Liver (tissue), 9 donors: Measurements from ENCODE around the gene PSMD7. TPM values are rescaled to one million over a fixed set of nuclear protein-coding genes. Genes with fewer than 3 reads are reported as not detected.

Experiments used
- DNase-seq: peaks from one replicate; pipeline ENCODE4 v3.0.0-alpha.2; 2017; ENCODE audit warnings: low spot score
- H3K27ac ChIP-seq, 2 donors: one replicate each; pipeline ENCODE4 v1.7.0; 2013; ENCODE audit warnings: inconsistent platforms in 2 of 2, low read length in 2 of 2, control low read depth in 1 of 2, low read depth in 1 of 2, mild to moderate bottlenecking in 1 of 2
- H3K27me3 ChIP-seq, 4 donors: one replicate each; pipeline versions ENCODE4 v1.6.1 to v1.7.0; 2013; ENCODE audit warnings: low read length in 3 of 4, inconsistent platforms in 1 of 4, mild to moderate bottlenecking in 1 of 4, moderate library complexity in 1 of 4; ENCODE audit not compliant: control insufficient read depth in 4 of 4, insufficient read depth in 4 of 4
- H3K36me3 ChIP-seq, 4 donors: one replicate each; pipeline versions ENCODE4 v1.6.1 to v1.7.0; 2013; ENCODE audit warnings: low read length in 3 of 4, mild to moderate bottlenecking in 3 of 4, low read depth in 1 of 4, moderate library complexity in 1 of 4; ENCODE audit not compliant: control insufficient read depth in 4 of 4, insufficient read depth in 3 of 4
- H3K4me1 ChIP-seq, 4 donors: one replicate each; pipeline versions ENCODE4 v1.6.1 to v1.7.0; 2013; ENCODE audit warnings: low read length in 3 of 4, mild to moderate bottlenecking in 3 of 4, moderate library complexity in 1 of 4; ENCODE audit not compliant: control insufficient read depth in 4 of 4, insufficient read depth in 4 of 4
- H3K4me3 ChIP-seq, 3 donors: one replicate each; pipeline versions ENCODE4 v1.6.1 to v1.7.0; 2013; ENCODE audit warnings: low read length in 3 of 3, control low read depth in 1 of 3, low read depth in 1 of 3, mild to moderate bottlenecking in 1 of 3
- H3K9ac ChIP-seq, 2 donors: one replicate each; pipeline ENCODE4 v1.7.0; 2013; ENCODE audit warnings: low read length in 2 of 2, mild to moderate bottlenecking in 2 of 2, moderate library complexity in 2 of 2, control low read depth in 1 of 2, low read depth in 1 of 2
- H3K9me3 ChIP-seq, 4 donors: one replicate each; pipeline versions ENCODE4 v1.6.1 to v1.7.0; 2013; ENCODE audit warnings: low read length in 3 of 4; ENCODE audit not compliant: control insufficient read depth in 4 of 4
- ATF3 ChIP-seq: IDR thresholded peaks from 2 replicates; pipeline ENCODE4 v1.6.1; 2016; ENCODE audit warnings: antibody characterized with exemption
- EGR1 ChIP-seq, 2 donors: IDR thresholded peaks; 2 replicates each; pipeline ENCODE4 v1.6.1; 2016 to 2018; ENCODE audit warnings: antibody characterized with exemption in 2 of 2, low read depth in 2 of 2
- FOXA2 ChIP-seq: IDR thresholded peaks from 2 replicates; pipeline ENCODE4 v1.6.1; 2016; ENCODE audit warnings: antibody characterized with exemption
- GABPA ChIP-seq, 2 donors: IDR thresholded peaks in 1 of 2; conservative IDR thresholded peaks in 1 of 2; 2 replicates each; pipeline ENCODE4 v1.6.1; 2016; ENCODE audit warnings: antibody characterized with exemption in 2 of 2, mild to moderate bottlenecking in 1 of 2, moderate library complexity in 1 of 2
- HNF4A ChIP-seq, 2 donors: conservative IDR thresholded peaks; 2 replicates each; pipeline ENCODE4 v1.6.1; 2016; ENCODE audit warnings: antibody characterized with exemption in 2 of 2, mild to moderate bottlenecking in 2 of 2
- HNF4G ChIP-seq: IDR thresholded peaks from 2 replicates; pipeline ENCODE4 v1.6.1; 2016; ENCODE audit warnings: antibody characterized with exemption
- JUND ChIP-seq, 2 donors: IDR thresholded peaks; 2 replicates each; pipeline ENCODE4 v1.6.1; 2016; ENCODE audit warnings: antibody characterized with exemption in 2 of 2
- MAX ChIP-seq: IDR thresholded peaks from 2 replicates; pipeline ENCODE4 v1.6.1; 2016; ENCODE audit warnings: antibody characterized with exemption
- NR2F2 ChIP-seq: IDR thresholded peaks from 2 replicates; pipeline ENCODE4 v1.6.1; 2016; ENCODE audit warnings: antibody characterized with exemption
- RAD21 ChIP-seq, 2 donors: IDR thresholded peaks; 2 replicates each; pipeline ENCODE4 v1.6.1; 2016; ENCODE audit warnings: antibody characterized with exemption in 2 of 2, mild to moderate bottlenecking in 2 of 2
- REST ChIP-seq: IDR thresholded peaks from 2 replicates; pipeline ENCODE4 v1.6.1; 2016; ENCODE audit warnings: antibody characterized with exemption, mild to moderate bottlenecking
- RXRA ChIP-seq, 2 donors: IDR thresholded peaks; 2 replicates each; pipeline ENCODE4 v1.6.1; 2017 to 2018; ENCODE audit warnings: antibody characterized with exemption in 2 of 2, mild to moderate bottlenecking in 1 of 2
- SP1 ChIP-seq: IDR thresholded peaks from 2 replicates; pipeline ENCODE4 v1.6.1; 2018; ENCODE audit warnings: antibody characterized with exemption, mild to moderate bottlenecking
- TAF1 ChIP-seq: conservative IDR thresholded peaks from 2 replicates; pipeline ENCODE4 v1.6.1; 2016; ENCODE audit warnings: antibody characterized with exemption, mild to moderate bottlenecking
- WGBS: extraction: QIAGEN DNeasy Blood & Tissue Kit; methylation state at CpG from one replicate; pipeline ENCODE4 v1.1.7; 2013; 5-methylcytosine and 5-hydroxymethylcytosine counted together
- polyA plus RNA-seq, 2 donors: library from polyadenylated mRNA; stranded (reverse) in 1 of 2; unstranded in 1 of 2; fragments of 200-250 nt in 1 of 2; fragments of >200 nt in 1 of 2; fragmentation: Nextera tagmentation in 1 of 2; extraction: Ambion mirVana in 1 of 2; gene quantifications; one replicate each; pipeline versions ENCODE4 v1.2.1 to v1.2.3, GENCODE V29; 2013 to 2015
- total RNA-seq, 2 donors: library from RNA; depleted of rRNA; stranded (reverse); fragments of >200 nt; gene quantifications; one replicate each; pipeline ENCODE4 v1.2.3, GENCODE V29; 2014
- TF ChIP-seq, protein P1 (sequence below): fragments of 150-350 bp; IDR thresholded peaks from 2 replicates; pipeline ENCODE4 v1.5.1; 2017; ENCODE audit warnings: improper control_type of control experiment, low read depth, low read length; ENCODE audit not compliant: missing input control
- TF ChIP-seq, protein P2 (sequence below): IDR thresholded peaks from 2 replicates; pipeline ENCODE4 v1.6.1; 2016; ENCODE audit warnings: antibody characterized with exemption
- donor health status: healthy.
- donor health status: healthy.
- donor health status: healthy.
- donor health status: healthy.
- donor health status: healthy.

Gene PSMD7
- total and polyA plus RNA-seq, 4 donors, result 33.7 to 84.9 (median 60.9) TPM

GRCh38 chr16:74288065-74288464 lies 8.5 kb upstream of the PSMD7 start:
- H3K27ac ChIP-seq, result no peak overlapping the region
- TF ChIP-seq JUND (IDR thresholded peaks at IDR 0.05) (no peak), FOXA2 (no peak), SP1 (no peak), EGR1 (IDR thresholded peaks at IDR 0.05; ENCODE audit: low read depth in 2 of 2) (no peak), REST (no peak), HNF4G (no peak), MAX (no peak), HNF4A (conservative IDR thresholded peaks at IDR 0.05) (no peak), NR2F2 (no peak), TAF1 (no peak), GABPA (IDR thresholded peaks at IDR 0.05 in 1 of 2, conservative IDR thresholded peaks at IDR 0.05 in 1 of 2) (no peak), ATF3 (no peak), RXRA (IDR thresholded peaks at IDR 0.05) (no peak), RAD21 (IDR thresholded peaks at IDR 0.05) (no peak)
- TF ChIP-seq, protein P1, sequence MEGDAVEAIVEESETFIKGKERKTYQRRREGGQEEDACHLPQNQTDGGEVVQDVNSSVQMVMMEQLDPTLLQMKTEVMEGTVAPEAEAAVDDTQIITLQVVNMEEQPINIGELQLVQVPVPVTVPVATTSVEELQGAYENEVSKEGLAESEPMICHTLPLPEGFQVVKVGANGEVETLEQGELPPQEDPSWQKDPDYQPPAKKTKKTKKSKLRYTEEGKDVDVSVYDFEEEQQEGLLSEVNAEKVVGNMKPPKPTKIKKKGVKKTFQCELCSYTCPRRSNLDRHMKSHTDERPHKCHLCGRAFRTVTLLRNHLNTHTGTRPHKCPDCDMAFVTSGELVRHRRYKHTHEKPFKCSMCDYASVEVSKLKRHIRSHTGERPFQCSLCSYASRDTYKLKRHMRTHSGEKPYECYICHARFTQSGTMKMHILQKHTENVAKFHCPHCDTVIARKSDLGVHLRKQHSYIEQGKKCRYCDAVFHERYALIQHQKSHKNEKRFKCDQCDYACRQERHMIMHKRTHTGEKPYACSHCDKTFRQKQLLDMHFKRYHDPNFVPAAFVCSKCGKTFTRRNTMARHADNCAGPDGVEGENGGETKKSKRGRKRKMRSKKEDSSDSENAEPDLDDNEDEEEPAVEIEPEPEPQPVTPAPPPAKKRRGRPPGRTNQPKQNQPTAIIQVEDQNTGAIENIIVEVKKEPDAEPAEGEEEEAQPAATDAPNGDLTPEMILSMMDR, result no peak
- TF ChIP-seq, protein P2, sequence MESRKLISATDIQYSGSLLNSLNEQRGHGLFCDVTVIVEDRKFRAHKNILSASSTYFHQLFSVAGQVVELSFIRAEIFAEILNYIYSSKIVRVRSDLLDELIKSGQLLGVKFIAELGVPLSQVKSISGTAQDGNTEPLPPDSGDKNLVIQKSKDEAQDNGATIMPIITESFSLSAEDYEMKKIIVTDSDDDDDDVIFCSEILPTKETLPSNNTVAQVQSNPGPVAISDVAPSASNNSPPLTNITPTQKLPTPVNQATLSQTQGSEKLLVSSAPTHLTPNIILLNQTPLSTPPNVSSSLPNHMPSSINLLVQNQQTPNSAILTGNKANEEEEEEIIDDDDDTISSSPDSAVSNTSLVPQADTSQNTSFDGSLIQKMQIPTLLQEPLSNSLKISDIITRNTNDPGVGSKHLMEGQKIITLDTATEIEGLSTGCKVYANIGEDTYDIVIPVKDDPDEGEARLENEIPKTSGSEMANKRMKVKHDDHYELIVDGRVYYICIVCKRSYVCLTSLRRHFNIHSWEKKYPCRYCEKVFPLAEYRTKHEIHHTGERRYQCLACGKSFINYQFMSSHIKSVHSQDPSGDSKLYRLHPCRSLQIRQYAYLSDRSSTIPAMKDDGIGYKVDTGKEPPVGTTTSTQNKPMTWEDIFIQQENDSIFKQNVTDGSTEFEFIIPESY, result no peak
- H3K27me3 ChIP-seq, result no peaks in the 10 kb centered on the region
- no peak overlapping the region for H3K4me3 ChIP-seq
- 96% methylated on average over 7 of the region's 7 CpGs for WGBS
- H3K9ac ChIP-seq, result no peak overlapping the region
- peaks cover 0 to 4% (median 0%) of the 10 kb centered on the region in 4 donors for H3K9me3 ChIP-seq
- H3K4me1 ChIP-seq, result peaks cover 0 to 25% (median 19%) of the 10 kb centered on the region in 4 donors
- H3K36me3 ChIP-seq, result no peaks in the 10 kb centered on the region
- no peak for DNase-seq

- Histone ChIP-seq H3K4me3 (no peak overlapping the region), H3K36me3 (no peaks in the 10 kb centered on the region), H3K4me1 (peaks cover 0 to 33% (median 26%) of the 10 kb centered on the region in 4 donors), H3K9ac (no peak overlapping the region), H3K9me3 (peaks cover 0 to 4% (median 0%) of the 10 kb centered on the region in 4 donors), H3K27ac (no peak overlapping the region), H3K27me3 (no peaks in the 10 kb centered on the region)
- DNase-seq, result no peak
- TF ChIP-seq RAD21 (IDR thresholded peaks at IDR 0.05), result no peak
- no peak for TF ChIP-seq JUND (IDR thresholded peaks at IDR 0.05)
- peak in 1 of 2 donors; percentile 13 for TF ChIP-seq HNF4A (conservative IDR thresholded peaks at IDR 0.05)
- no peak for TF ChIP-seq RXRA (IDR thresholded peaks at IDR 0.05)
These were observed 6.3 kb upstream of the PSMD7 start for GRCh38 chr16:74290356-74290755.
